ENCODE results near the gene RAPGEF4.
"Not testable (repeated sequence)": the region's sequence is repeated elsewhere in the genome, so short reads cannot be mapped to it uniquely, and the experiment has no call there.

The RAPGEF4 gene

GRCh38 chr2:173010233-173010632, 274.6 kb downstream of the RAPGEF4 start:
- no peak for DNase-seq

GRCh38 chr2:173016451-173016850, 280.8 kb downstream of the RAPGEF4 start:
- DNase-seq: no peak

GRCh38 chr2:173017646-173018420, 282.2 kb downstream of the RAPGEF4 start:
- no peak for DNase-seq

- no peak for DNase-seq
These were observed 284.1 kb downstream of the RAPGEF4 start for GRCh38 chr2:173019755-173020154.

- DNase-seq: no peak
These were observed 286.3 kb downstream of the RAPGEF4 start for GRCh38 chr2:173021939-173022371.

- no peak for DNase-seq
These were observed 288.1 kb downstream of the RAPGEF4 start for GRCh38 chr2:173023718-173024117.

GRCh38 chr2:173026479-173026878, 290.8 kb downstream of the RAPGEF4 start:
- no peak for DNase-seq

GRCh38 chr2:173027181-173028128, 291.8 kb downstream of the RAPGEF4 start:
- DNase-seq: peak; percentile 47

GRCh38 chr2:173028141-173028540, 292.5 kb downstream of the RAPGEF4 start:
- DNase-seq: no peak

GRCh38 chr2:173028671-173029070, 293.0 kb downstream of the RAPGEF4 start:
- DNase-seq: no peak

- no peak for DNase-seq
These were observed 295.2 kb downstream of the RAPGEF4 start for GRCh38 chr2:173030561-173031490.

- no peak for DNase-seq
These were observed 296.4 kb downstream of the RAPGEF4 start for GRCh38 chr2:173032032-173032431.

- DNase-seq: no peak
These were observed 297.4 kb downstream of the RAPGEF4 start for GRCh38 chr2:173033084-173033483.

- DNase-seq: no peak
These were observed 298.5 kb downstream of the RAPGEF4 start for GRCh38 chr2:173034143-173034542.

- peak; percentile 21 for DNase-seq
These were observed 301.8 kb downstream of the RAPGEF4 start for GRCh38 chr2:173037245-173038120.

- not testable (repeated sequence) for DNase-seq
These were observed 302.6 kb downstream of the RAPGEF4 start for GRCh38 chr2:173038257-173038656.

- no peak for DNase-seq
These were observed 305.1 kb downstream of the RAPGEF4 start for GRCh38 chr2:173040729-173041128.

- DNase-seq: no peak
These were observed 307.8 kb downstream of the RAPGEF4 start for GRCh38 chr2:173043476-173043875.

- DNase-seq: no peak
These were observed 308.4 kb downstream of the RAPGEF4 start for GRCh38 chr2:173043897-173044519.

- DNase-seq: no peak
These were observed 309.0 kb downstream of the RAPGEF4 start for GRCh38 chr2:173044686-173045085.

- no peak for DNase-seq
These were observed 309.5 kb downstream of the RAPGEF4 start for GRCh38 chr2:173045181-173045580.

Data from NCI-H226 (cell line).